ENCODE data around the gene ERFL.

The ERFL gene

DNA sequence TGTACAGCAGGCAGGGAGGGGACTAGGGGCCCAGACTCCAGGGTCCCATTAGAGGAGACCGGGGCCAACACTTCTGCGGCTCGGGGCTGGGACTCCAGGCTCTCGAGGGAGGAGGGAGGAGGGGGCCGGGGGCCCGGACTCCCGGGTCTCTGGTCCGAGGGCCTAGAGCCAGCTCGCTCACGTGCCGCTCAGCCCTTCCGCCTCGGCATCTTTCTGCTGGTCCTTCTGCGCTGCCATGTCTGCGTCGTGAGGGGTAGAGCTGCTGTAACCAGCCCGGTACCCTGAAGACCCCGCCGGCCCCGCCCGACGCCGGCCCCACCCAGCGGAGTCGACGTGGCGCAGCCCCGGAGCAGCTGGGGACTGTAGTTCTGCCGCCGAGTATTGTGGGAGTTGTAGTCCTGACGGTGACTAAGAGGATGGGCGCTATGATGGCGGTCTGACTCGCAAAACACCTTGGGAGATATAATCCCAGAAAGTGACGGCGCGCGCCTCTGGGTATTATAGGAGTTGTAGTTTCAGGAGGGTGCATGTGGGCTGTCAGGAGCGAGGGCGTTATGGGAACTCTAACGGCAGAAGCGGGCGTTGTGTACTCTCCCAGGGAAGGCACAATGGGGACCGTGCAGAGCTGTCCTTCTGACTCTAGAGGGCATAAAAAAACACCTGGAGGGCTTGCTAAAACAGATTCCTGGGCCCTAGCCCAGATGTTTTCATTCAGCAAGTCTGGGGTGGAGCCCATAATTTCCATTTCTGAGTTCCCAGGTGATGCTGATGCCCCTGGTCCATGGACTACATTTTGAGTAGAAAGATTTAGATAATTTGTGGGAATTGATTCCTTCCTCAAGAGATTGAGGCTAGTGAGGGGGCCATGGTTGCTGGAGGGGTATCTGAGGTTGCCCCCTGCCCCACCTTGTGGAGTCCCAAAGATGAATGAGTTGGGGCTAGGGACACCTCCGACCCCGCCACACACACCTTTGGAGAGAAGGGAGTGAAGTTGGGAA is 31.1 kb upstream of the ERFL start, which contains the start of gene RABAC1:
Gene RABAC1, minus strand, starts transcription at position 266 of the 998 bp plus-strand sequence. Its CDS starts 29 bp downstream, at position 237.
- Histone ChIP-seq H3K36me3 (ENCODE audit: insufficient read depth, low read length) (peaks cover 17% of the 10 kb centered on the region; the same call in 1 of the 2 replicates), H3K79me2 (ENCODE audit: insufficient read depth, low read length) (no peaks in the 10 kb centered on the region), H3K27me3 (ENCODE audit: insufficient read depth, low read length) (no peaks in the 10 kb centered on the region), H3F3A (ENCODE audit: insufficient read depth, low read length) (no peaks in the 10 kb centered on the region), H4K20me1 (ENCODE audit: insufficient read depth, low read length) (no peaks in the 10 kb centered on the region), H2AFZ (ENCODE audit: low read length) (no peak within 1 kb of the TSS), H3K9me3 (ENCODE audit: low read length) (no peaks in the 10 kb centered on the region), H3K4me2 (ENCODE audit: low read length) (peak within 1 kb of the TSS; percentile 86), H3K9me2 (ENCODE audit: low read depth, low read length) (no peaks in the 10 kb centered on the region), H3K27ac (ENCODE audit: low read depth, low read length, poor library complexity, severe bottlenecking) (peak within 1 kb of the TSS; percentile 73), H3K4me3 (ENCODE audit: low read depth, low read length, poor library complexity, severe bottlenecking) (peak within 1 kb of the TSS; percentile 81), H3K4me1 (ENCODE audit: insufficient read depth, low read length, severe bottlenecking) (peaks cover 20% of the 10 kb centered on the region), H3K9ac (ENCODE audit: low read length) (peak within 1 kb of the TSS; percentile 86)
- TF ChIP-seq, protein P1, sequence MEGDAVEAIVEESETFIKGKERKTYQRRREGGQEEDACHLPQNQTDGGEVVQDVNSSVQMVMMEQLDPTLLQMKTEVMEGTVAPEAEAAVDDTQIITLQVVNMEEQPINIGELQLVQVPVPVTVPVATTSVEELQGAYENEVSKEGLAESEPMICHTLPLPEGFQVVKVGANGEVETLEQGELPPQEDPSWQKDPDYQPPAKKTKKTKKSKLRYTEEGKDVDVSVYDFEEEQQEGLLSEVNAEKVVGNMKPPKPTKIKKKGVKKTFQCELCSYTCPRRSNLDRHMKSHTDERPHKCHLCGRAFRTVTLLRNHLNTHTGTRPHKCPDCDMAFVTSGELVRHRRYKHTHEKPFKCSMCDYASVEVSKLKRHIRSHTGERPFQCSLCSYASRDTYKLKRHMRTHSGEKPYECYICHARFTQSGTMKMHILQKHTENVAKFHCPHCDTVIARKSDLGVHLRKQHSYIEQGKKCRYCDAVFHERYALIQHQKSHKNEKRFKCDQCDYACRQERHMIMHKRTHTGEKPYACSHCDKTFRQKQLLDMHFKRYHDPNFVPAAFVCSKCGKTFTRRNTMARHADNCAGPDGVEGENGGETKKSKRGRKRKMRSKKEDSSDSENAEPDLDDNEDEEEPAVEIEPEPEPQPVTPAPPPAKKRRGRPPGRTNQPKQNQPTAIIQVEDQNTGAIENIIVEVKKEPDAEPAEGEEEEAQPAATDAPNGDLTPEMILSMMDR (IDR thresholded peaks at IDR 0.05; ENCODE audit: low read length), result peak; percentile 61
- no peak for TF ChIP-seq EZH2 (IDR thresholded peaks at IDR 0.05; ENCODE audit: borderline replicate concordance, low read length)

DNA sequence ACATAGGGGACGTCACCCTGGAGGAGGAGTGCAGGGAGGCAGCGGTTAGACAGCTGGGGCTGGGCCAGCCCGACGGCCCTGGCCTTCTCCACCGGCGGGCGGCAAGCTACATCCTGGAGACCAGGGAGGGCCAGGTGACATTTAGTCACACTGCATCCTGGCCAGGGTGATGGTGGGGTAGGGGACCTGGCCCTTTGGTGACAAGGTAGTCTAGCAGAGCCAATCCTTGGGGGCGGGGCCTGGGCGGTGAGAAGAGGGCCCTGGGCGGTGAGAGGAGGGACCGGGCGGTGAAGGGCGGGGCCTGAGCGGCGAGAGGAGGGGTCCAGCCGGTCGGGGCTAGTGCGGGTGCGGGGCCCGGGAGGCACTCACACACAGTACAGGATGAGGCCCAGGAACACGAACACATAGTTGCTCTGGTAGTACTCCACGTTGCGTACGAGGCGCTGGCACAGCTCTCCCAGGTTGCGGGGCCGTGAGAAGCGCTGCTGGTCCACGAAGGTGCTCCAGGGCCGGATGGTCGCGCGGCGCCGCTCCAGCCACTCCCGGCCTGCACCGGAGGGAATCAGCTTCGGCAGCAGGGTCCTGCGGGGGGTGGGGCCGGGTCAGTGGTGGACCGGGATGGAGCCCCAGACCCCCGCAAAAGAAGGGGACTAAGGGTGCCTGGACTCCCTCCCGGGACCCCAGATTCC is 30.3 kb upstream of the ERFL start:
- no peaks in the 10 kb centered on the region for H3K27me3 ChIP-seq (ENCODE audit: insufficient read depth, low read length)
- TF ChIP-seq, protein P1 (IDR thresholded peaks at IDR 0.05; ENCODE audit: low read length), result no peak
- no peak for TF ChIP-seq EZH2 (IDR thresholded peaks at IDR 0.05; ENCODE audit: borderline replicate concordance, low read length)
- H3K4me1 ChIP-seq (ENCODE audit: insufficient read depth, low read length, severe bottlenecking), result peaks cover 20% of the 10 kb centered on the region
- H3K4me2 ChIP-seq (ENCODE audit: low read length), result peak overlapping the region; percentile 86
- no peaks in the 10 kb centered on the region for H3F3A ChIP-seq (ENCODE audit: insufficient read depth, low read length)
- peaks cover 17% of the 10 kb centered on the region; the same call in 1 of the 2 replicates for H3K36me3 ChIP-seq (ENCODE audit: insufficient read depth, low read length)
- no peaks in the 10 kb centered on the region for H4K20me1 ChIP-seq (ENCODE audit: insufficient read depth, low read length)
- H3K9me3 ChIP-seq (ENCODE audit: low read length), result no peaks in the 10 kb centered on the region
- peak overlapping the region; percentile 86 for H3K9ac ChIP-seq (ENCODE audit: low read length)
- H3K27ac ChIP-seq (ENCODE audit: low read depth, low read length, poor library complexity, severe bottlenecking), result peak overlapping the region; percentile 73
- H3K79me2 ChIP-seq (ENCODE audit: insufficient read depth, low read length), result no peaks in the 10 kb centered on the region
- H2AFZ ChIP-seq (ENCODE audit: low read length), result no peak overlapping the region
- no peaks in the 10 kb centered on the region for H3K9me2 ChIP-seq (ENCODE audit: low read depth, low read length)
- H3K4me3 ChIP-seq (ENCODE audit: low read depth, low read length, poor library complexity, severe bottlenecking), result peak overlapping the region; percentile 81

GRCh38 chr19:41957838-41958366 is 29.7 kb upstream of the ERFL start:
- H3K4me1 ChIP-seq (ENCODE audit: insufficient read depth, low read length, severe bottlenecking), result peaks cover 25% of the 10 kb centered on the region
- no peaks in the 10 kb centered on the region for H3K9me3 ChIP-seq (ENCODE audit: low read length)
- no peak overlapping the region for H2AFZ ChIP-seq (ENCODE audit: low read length)
- H3K9me2 ChIP-seq (ENCODE audit: low read depth, low read length), result no peaks in the 10 kb centered on the region
- H4K20me1 ChIP-seq (ENCODE audit: insufficient read depth, low read length), result no peaks in the 10 kb centered on the region
- H3K9ac ChIP-seq (ENCODE audit: low read length), result peak overlapping the region; percentile 86; the same call in 1 of the 2 replicates
- H3K4me3 ChIP-seq (ENCODE audit: low read depth, low read length, poor library complexity, severe bottlenecking), result peak overlapping the region; percentile 81
- no peaks in the 10 kb centered on the region for H3F3A ChIP-seq (ENCODE audit: insufficient read depth, low read length)
- H3K27me3 ChIP-seq (ENCODE audit: insufficient read depth, low read length), result no peaks in the 10 kb centered on the region
- no peak for TF ChIP-seq EZH2 (IDR thresholded peaks at IDR 0.05; ENCODE audit: borderline replicate concordance, low read length)
- TF ChIP-seq, protein P1 (IDR thresholded peaks at IDR 0.05; ENCODE audit: low read length), result peak; percentile 93
- peak overlapping the region; percentile 73 for H3K27ac ChIP-seq (ENCODE audit: low read depth, low read length, poor library complexity, severe bottlenecking)
- H3K4me2 ChIP-seq (ENCODE audit: low read length), result peak overlapping the region; percentile 86
- peaks cover 17% of the 10 kb centered on the region; the same call in 1 of the 2 replicates for H3K36me3 ChIP-seq (ENCODE audit: insufficient read depth, low read length)
- H3K79me2 ChIP-seq (ENCODE audit: insufficient read depth, low read length), result no peaks in the 10 kb centered on the region

All from OCI-LY1 (cell line).